ENCODE data around the gene CLIP3. TPM values are rescaled to one million over a fixed set of nuclear protein-coding genes. Genes with fewer than 3 reads are reported as not detected.
A peak's percentile ranks its signal among the peaks of the same experiment; 100 is the strongest.
"Not testable (repeated sequence)": the region's sequence is repeated elsewhere in the genome, so short reads cannot be mapped to it uniquely, and the experiment has no call there.

CLIP3 gene
- 10 to 100 TPM; 58.8 to 71.4 (median 59.9) TPM for polyA plus RNA-seq (ENCODE audit: insufficient read length in 4 of 4)

DNA sequence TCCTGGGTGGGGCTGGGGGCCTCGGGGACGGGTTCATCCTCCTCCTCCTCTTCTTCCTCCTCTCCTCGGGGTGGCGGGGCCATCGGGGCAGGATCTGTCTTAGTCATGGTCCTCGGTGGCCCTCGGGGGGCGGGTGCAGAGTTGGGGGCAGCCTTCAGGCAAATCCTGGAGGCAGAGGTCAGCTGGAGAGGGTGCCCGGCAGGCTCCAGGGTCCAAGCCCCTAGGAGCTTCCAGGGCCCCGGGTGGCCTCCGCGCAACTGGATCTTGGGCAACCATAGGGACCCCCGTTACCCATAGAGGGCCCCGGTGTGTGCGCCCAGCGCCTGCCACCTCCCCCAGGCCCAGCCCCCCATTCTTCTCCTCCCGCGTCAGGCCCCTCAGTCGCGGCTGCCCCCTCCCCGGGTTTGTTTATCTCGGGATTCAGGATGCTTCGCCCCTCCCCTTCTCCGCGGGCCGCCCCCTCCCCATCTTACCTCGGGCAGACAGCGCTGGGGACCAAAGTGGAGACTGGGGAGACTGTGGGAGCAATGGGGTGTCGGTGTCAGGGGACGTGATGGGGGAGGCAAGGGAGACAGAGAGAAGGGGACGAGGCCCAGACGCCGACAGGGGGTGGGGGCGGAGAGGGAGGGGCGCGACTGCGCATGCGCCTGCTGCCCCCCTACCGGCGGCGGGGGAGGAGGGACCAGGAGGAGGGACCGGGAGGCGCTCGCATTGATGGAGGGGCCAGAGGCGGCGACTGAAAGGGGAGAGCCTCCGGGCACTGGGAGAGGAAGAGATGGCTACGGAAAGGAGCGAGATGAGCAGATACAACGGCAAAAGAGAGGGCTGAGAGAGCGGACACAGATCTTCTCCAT is at the start of gene CLIP3:
CLIP3 (minus strand) TSS at position 623 of the 854 bp plus-strand sequence; CDS start at position 107, 516 bp downstream.
- peak in 1 of 4 donors; percentile 41 for DNase-seq (ENCODE audit: low read depth in 4 of 4, low spot score in 3 of 4)

DNA sequence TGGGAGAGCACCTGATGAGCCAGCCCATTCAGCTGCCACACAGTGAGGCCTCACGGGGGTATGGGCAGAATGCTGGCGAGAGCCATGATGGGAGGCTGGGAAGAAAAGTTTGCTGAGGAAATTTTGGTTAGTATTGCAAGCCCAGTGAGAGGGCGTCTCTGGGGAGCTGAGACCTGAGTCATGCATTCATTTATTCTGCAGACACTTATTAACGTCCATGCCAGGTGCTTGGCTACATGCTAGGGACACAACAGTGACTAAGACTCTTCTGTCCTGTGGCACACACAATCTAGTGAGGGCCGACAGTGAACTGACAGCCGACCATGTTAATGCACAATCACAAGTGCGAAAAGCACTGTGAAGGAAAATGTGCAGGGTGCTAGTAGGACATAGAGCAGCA is 49.2 kb upstream of the CLIP3 start:
- no peak for DNase-seq (ENCODE audit: low read depth in 4 of 4, low spot score in 3 of 4)

DNA sequence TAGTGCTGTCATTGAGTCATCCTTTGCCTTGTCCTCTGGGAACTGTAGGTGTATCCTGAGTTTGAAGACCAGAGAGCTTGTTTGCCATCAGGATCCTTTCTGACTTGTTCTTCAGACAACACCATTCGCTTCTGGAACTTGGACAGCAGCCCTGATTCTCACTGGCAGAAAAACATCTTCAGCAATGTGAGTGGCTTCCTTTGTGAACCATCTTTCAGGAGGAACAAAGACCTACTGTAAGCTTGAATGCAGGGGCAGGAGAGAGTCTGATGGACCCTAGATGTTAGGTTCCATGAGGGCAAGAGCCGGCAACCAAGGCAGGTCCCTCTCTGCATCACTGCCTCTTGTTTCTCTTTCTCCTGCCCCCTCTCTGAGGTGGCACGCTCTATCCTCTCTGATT is 48.7 kb upstream of the CLIP3 start:
- DNase-seq (ENCODE audit: low read depth in 4 of 4, low spot score in 3 of 4), result no peak

GRCh38 chr19:36079389-36079945 is 46.8 kb upstream of the CLIP3 start:
- no peak for DNase-seq (ENCODE audit: low read depth in 4 of 4, low spot score in 3 of 4)

DNA sequence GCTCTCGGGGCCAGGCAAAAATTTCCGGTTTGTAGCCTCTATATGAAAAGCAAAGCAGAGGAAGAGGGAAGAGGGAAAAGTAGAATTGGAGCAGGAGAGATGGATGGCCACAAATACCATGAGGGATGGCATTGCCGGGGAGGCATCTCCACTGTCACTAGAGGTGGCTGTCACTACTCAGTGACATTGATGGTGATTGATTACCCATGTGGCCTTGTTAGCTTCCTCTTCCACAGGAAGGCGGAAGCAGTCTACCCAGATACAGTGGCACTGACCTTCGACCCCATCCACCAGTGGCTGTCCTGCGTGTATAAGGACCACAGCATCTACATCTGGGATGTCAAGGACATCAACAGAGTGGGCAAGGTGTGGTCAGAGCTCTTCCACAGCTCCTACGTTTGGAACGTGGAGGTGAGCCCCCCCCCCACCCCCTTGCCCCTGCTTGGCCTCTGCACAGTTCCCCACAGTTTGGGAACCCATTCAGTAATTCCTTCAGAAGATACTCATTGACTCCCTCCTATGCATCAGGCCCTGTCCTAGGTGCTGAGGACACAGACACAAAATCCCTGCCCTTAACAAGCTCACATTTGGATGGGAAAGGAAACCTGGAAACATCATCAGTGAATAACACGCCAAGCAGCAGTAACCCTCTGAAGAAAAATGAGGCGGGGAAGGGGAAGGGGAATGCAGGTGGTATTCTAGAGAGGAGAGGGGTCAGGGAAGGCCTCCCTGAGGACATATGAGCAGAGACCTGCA is 40.6 kb upstream of the CLIP3 start:
- no peak for DNase-seq (ENCODE audit: low read depth in 4 of 4, low spot score in 3 of 4)

- DNase-seq (ENCODE audit: low read depth in 4 of 4, low spot score in 3 of 4), result no peak
These were observed 39.4 kb upstream of the CLIP3 start for GRCh38 chr19:36072081-36072480.

DNA sequence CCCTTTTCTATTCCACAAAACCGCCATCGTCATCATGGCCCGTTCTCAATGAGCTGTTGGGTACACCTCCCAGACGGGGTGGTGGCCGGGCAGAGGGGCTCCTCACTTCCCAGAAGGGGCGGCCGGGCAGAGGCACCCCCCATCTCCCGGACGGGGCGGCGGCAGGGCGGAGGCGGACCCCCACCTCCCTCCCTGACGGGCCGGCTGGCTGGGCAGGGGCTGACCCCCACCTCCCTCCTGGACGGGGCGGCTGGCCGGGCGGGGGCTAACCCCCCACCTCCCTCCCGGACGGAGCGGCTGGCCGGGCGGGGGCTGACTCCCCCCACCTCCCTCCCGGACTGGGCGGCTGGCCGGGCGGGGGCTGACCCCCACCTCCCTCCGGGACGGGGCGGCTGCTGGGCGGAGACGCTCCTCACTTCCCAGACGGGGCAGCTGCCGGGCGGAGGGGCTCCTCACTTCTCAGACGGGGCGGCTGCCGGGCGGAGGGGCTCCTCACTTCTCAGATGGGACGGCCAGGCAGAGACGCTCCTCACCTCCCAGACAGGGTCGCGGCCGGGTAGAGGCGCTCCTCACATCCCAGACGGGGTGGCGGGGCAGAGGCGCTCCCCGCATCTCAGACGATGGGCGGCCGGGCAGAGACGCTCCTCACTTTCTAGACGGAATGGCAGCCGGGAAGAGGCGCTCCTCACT is 36.3 kb upstream of the CLIP3 start:
- not testable (repeated sequence) for DNase-seq (ENCODE audit: low read depth in 4 of 4, low spot score in 3 of 4)

- DNase-seq (ENCODE audit: low read depth in 4 of 4, low spot score in 3 of 4), result no peak
These were observed 35.0 kb upstream of the CLIP3 start for GRCh38 chr19:36067681-36068080.

DNA sequence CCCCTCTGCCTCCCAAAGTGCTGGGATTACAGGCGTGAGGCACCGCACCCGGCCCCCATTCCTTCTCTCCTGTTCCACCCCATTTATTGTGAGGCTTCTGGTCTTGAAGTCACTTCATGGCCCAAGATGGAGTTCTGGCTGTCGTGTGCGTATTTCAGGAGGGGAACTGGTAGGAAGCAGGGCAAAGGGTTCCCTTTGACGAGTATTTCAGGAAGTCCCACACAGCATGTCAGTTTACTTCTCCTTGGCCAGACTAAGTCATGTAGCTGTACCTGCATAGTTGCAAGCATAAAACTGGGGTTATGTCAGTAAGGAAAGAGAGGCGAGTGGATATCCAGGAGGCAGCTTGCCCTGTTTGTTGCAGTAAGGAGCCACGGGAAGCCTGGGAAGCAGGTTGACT is 32.2 kb upstream of the CLIP3 start:
- DNase-seq (ENCODE audit: low read depth in 4 of 4, low spot score in 3 of 4), result no peak

- no peak for DNase-seq (ENCODE audit: low read depth in 4 of 4, low spot score in 3 of 4)
These were observed 28.7 kb upstream of the CLIP3 start for GRCh38 chr19:36061367-36061766.

DNA sequence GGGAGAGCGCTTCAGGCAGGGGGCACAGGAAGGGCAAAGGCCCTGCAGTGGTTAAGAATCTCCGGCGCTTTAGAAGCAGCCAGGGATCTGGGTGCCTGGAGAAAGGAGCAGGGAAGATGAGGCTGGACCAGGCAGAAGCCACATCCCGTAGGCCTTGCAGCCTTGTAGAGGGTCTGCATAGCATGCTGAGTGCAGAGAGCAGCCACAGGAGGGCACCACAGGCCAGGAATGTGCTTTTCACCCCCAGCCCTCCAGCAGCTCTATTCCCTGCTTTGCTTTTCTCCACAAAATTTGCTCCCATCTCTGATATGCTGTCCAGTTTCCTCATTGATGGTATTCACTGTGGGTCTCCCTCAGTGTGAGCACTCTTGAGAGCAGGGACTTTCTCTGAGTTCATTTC is 27.8 kb upstream of the CLIP3 start:
- no peak for DNase-seq (ENCODE audit: low read depth in 4 of 4, low spot score in 3 of 4)

GRCh38 chr19:36059180-36059910 is 26.7 kb upstream of the CLIP3 start:
- no peak for DNase-seq (ENCODE audit: low read depth in 4 of 4, low spot score in 3 of 4)

- DNase-seq (ENCODE audit: low read depth in 4 of 4, low spot score in 3 of 4), result no peak
These were observed 26.0 kb upstream of the CLIP3 start for GRCh38 chr19:36058481-36059179.

DNA sequence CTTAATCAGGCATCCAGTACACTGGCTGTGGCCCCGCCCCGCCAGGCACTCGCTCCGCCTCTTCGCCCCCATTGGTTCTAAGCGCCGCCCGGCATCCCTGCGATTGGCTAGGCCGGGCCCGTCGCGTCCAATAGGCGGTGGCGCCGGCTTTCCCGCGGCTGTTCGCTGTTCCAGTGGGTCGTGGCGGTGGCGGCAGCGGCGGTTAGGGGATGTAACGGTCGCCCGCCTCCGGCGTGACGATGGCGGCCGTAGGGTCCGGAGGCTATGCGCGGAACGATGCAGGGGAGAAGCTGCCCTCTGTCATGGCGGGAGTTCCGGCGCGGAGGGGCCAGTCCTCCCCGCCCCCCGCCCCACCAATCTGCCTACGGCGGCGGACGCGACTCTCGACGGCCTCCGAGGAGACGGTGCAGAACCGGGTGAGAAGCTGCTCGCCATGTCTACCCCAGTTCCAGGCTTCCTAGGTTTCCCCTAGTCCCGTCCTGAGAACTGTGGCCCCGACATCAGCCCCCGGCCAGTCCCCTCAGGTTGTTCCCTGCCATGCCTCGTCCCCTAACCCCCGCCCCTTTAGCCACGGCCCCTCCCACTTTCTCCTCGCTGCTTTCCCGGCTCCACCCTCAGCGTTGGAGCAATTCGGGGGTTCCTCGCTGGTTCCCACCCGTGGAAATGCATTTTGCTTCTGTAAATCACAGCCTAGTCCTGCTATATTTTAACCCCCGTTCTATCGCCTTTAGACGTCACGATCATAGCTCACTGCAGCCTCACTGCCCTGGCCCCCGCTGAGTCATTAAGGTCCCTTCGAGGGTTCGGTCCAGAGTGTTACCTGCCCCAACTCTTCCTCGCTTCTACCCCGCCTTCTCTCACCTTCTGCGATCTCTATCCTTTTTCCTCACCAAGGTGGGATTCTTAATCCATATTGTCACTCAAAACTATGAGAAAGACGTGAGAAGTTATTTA is 22.3 kb upstream of the CLIP3 start, which contains the start of gene WDR62:
WDR62 (plus strand) TSS at position 165 of the 954 bp plus-strand sequence; CDS start at position 240, 75 bp downstream.
- no peak for DNase-seq (ENCODE audit: low read depth in 4 of 4, low spot score in 3 of 4)

DNA sequence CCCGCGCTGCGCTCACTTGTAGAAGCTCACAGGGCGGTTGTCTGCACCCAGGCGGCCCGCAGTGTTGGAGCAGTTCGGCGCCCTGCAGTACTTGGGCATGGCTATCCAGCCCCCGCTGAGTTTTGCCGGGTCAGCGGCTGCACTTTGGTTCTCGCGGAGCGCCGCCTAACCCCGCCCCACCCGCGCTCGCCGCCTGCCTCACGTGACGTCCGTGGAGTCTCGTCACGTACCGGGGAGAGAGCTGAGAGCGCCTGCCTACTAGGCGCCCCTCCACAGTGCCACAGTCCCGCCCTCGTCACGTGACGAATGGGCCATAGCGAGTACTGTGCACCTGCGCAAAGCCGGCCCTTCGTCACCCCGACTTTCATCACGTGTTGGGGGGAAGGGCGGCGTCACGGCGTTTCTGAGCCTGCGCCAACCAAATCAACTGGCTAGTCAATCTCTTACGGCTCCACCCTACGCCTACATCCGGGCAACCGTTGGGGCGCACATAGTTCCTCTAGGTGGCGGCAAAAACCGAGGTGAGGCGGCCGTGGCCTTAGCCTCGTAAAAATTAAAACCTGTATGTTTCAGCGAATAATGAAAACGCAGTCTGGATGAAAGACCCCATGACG is 21.6 kb upstream of the CLIP3 start, which contains the start of gene THAP8:
THAP8 (minus strand) TSS at position 167 of the 614 bp plus-strand sequence; CDS start at position 99, 68 bp downstream.
- peak; percentile 99 for DNase-seq (ENCODE audit: low read depth in 4 of 4, low spot score in 3 of 4)

GRCh38 chr19:36051637-36052036 is 19.0 kb upstream of the CLIP3 start:
- DNase-seq (ENCODE audit: low read depth in 4 of 4, low spot score in 3 of 4), result no peak

DNA sequence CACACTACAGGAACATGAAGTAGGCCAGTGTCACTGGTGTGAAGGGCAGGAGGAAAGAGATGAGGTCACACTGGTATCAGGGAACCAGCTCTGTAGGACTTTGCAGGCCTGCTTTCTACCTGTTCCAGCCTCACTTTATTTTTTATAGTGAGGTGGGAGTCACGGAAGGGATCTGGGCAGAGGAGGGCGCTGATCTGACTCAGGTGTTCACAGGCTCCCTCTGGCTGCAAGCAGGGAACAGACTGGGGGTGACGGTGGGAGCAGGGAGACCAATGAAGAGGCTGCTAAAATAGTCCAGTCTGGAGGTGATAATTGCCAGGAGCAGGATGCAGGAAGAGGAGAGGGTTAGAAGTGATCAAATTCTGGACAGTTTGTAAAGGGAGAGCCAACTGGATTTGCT is 18.6 kb upstream of the CLIP3 start:
- DNase-seq (ENCODE audit: low read depth in 4 of 4, low spot score in 3 of 4), result no peak

All from left renal pelvis (tissue), 4 donors.